K562 (cell line): Measurements from ENCODE around the gene MYCL.

ENCODE experiments used
- AFF4 ChIP-seq: sonication (generic); formaldehyde crosslinking; IDR thresholded peaks from 2 replicates; pipeline ENCODE4 v1.8.0; 2023; ENCODE audit warnings: mild to moderate bottlenecking, missing genetic modification reagents
- ARID4B ChIP-seq: sonication (generic); formaldehyde crosslinking; IDR thresholded peaks from 2 replicates; pipeline ENCODE4 v1.8.0; 2022; ENCODE audit warnings: mild to moderate bottlenecking, missing genetic modification reagents
- ATF1 ChIP-seq, 2 experiments: fragments of 450-650 bp in 1 of 2; IDR thresholded peaks; 2 replicates each; pipeline ENCODE4 v1.6.1; 2016; ENCODE audit warnings: missing compliant biosample characterization in 1 of 2, missing genetic modification characterization in 1 of 2
- ELF4 ChIP-seq: fragments of 450-650 bp; formaldehyde crosslinking; IDR thresholded peaks from 2 replicates; pipeline ENCODE4 v1.4.0; 2022; ENCODE audit warnings: missing genetic modification characterization
- PATZ1 ChIP-seq: fragments of 250-450 bp; sonication (Bioruptor Pico); IDR thresholded peaks from 2 replicates; pipeline ENCODE4 v1.5.0; 2020; ENCODE audit warnings: mild to moderate bottlenecking, borderline replicate concordance
- RB1 ChIP-seq: fragments of 450-650 bp; IDR thresholded peaks from 2 replicates; pipeline ENCODE4 v1.6.1; 2017; ENCODE audit warnings: low read depth, mild to moderate bottlenecking
- SMC3 ChIP-seq: conservative IDR thresholded peaks from 2 replicates; pipeline ENCODE4 v1.6.1; 2011; ENCODE audit warnings: low read depth, low read length, improper control_type of control experiment; ENCODE audit not compliant: insufficient read depth
- ZNF445 ChIP-seq: fragments of 250-450 bp; sonication (Bioruptor Pico); IDR thresholded peaks from 2 replicates; pipeline ENCODE4 v1.4.0; 2020; ENCODE audit warnings: low read depth, mild to moderate bottlenecking, moderate library complexity

GRCh38 chr1:39895731-39896480 is 5.8 kb downstream of the MYCL start:
- TF ChIP-seq RB1, result no peak
- TF ChIP-seq ARID4B (CRISPR knock-in tag), result no peak
- no peak for TF ChIP-seq PATZ1
- no peak for TF ChIP-seq ZNF445
- no peak for TF ChIP-seq ATF1 (CRISPR knock-in tag; IDR thresholded peaks at IDR 0.05)
- TF ChIP-seq ATF1 (tag; IDR thresholded peaks at IDR 0.05), result no peak
- no peak for TF ChIP-seq ELF4
- TF ChIP-seq AFF4 (CRISPR knock-in tag), result no peak
- TF ChIP-seq SMC3, result no peak
